Smooth muscle cell of the umbilical artery (primary cell): ENCODE results near the gene MAB21L4. TPM values are rescaled to one million over a fixed set of nuclear protein-coding genes. Genes with fewer than 3 reads are reported as not detected.

Experiments used
- total RNA-seq: library from RNA; depleted of rRNA; stranded (reverse); fragments of >200 nt; gene quantifications from 2 replicates; pipeline ENCODE4 v1.2.3, GENCODE V29; 2014

Gene MAB21L4
- not detected in 2 replicates for total RNA-seq

DNA sequence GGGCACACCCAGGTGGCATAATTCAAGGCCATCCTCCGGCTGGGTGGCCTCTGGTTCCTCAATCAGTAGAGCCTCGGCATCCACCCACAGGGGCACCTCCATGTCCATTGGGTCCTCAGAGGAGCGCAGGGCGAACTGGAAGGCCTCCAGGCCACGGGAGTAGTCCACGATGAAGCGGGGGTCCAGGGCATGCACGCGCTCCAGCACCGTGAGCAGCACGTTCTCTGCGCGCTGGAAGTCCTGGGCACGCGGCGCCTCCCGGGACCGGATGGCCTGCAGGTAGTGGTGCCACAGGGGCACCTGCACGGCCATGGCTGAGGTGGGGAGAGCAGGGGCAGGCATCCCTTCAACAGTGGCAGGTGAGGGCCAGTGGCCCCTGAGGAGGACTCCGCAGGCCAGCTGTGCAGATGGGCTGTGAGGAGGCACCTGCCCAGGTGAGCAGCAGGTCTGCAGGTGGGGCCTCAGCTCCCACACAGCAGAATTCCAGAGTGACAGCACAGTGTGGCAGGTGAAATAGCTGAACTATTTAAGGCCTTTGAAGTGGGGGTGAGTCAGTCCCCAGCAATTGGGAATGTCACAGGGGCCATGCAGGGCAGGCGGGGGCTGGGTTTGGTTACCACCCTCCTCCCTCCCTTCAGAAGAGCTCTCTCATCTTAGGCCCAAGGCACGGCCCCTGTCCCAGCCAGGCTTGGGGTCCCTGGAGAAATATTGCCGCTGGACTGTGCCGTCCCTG, at the start of gene MAB21L4:
Gene MAB21L4, minus strand, starts transcription at position 501 of the 733 bp plus-strand sequence. Its CDS starts 159 bp downstream, at position 342.

DNA sequence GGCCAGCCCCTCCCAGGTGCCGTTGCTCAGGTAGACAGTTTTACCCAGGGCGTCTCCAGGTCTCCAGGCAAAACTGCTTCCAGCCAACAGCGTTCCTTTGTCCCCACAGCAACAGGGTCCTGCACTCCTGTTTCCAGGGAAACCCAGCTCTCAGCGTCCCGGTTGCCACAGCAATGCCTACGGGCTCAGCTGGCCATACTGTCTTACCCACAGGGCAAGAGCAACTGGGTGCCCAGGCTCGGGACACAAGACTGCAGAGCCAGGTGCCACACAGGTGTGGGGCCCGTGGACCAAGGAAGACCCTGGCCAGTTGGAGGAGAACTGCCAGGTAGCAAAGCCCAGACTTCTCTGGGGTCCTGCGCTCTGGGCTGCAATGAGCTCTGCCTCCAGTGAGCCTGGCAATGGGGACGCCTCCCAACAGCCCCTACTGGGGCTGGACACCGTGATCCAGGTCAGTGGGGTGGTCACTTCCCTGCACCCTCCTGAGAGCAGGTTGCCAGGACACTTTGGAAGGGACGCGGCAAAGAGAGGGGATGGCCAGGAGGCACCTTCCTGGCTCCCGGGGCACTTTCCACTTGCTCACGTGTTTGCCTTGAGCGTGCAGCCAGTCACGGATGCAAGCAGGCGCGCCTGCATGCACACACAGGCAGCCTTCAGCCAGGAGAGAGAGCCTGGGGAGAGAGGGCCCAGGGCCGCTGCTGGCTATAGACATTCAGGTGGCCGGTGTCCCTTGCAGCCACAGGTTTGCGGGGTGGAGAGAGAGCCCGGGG, 10.4 kb upstream of the MAB21L4 start, which contains the start of gene CROCC2:
Gene CROCC2, plus strand, starts transcription at position 196 of the 770 bp plus-strand sequence. Its CDS starts 178 bp downstream, at position 374.

DNA sequence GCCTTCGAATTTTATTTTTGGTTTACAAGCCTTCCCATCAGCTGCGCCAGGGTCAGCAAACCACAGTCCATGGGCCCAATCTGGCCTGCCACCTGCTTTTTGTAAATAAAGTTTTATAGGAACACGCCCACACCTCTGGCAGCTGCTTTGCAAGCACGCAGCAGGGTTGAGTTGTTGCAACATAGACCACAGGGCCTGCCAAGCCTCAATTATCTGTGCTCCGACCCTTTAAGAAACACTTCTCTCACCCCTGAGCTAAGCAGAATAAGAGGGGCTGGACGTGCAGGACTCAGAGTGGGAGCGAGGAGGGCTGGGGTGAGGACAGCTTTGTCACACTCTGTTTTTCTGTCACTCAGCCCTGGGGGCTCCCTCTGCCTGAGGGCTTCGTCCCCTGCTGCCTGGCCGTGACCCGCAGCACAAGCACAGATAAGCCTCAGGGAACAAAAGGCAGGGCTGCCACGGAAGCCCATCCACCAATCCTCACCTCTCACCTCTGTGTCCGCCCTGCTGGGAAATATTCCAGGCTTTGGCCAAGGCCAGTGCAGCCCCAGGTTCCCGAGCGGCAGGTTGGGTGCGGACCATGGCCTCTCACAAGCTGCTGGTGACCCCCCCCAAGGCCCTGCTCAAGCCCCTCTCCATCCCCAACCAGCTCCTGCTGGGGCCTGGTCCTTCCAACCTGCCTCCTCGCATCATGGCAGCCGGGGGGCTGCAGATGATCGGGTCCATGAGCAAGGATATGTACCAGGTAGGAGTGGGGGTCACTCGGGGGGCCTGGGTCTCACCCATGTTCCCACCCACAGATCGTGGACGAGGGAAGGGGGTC, 27.5 kb downstream of the MAB21L4 start, which contains the start of gene AGXT:
Gene AGXT, plus strand, starts transcription at position 539 of the 823 bp plus-strand sequence. Its CDS starts 42 bp downstream, at position 581.

Other genes with a start within 250 kb of the MAB21L4 start
- gene AQP12B, start 213.3 kb downstream of the MAB21L4 start, total RNA-seq = not detected in 2 replicates
- not detected in 2 replicates for gene AQP12A, start 204.3 kb downstream of the MAB21L4 start, total RNA-seq
- under 0.01 and 0.14 TPM in 2 replicates for gene KIF1A, start 75.9 kb downstream of the MAB21L4 start, total RNA-seq
- gene AGXT, start 27.3 kb downstream of the MAB21L4 start, total RNA-seq = not detected in 2 replicates
- not detected in 2 replicates for gene CROCC2, start 10.2 kb upstream of the MAB21L4 start, total RNA-seq
- gene SNED1, start 102.5 kb upstream of the MAB21L4 start, total RNA-seq = 0.14 and 0.30 TPM in 2 replicates
- gene MTERF4, start 206.1 kb upstream of the MAB21L4 start, total RNA-seq = 32.6 and 33.9 TPM in 2 replicates